K562 (cell line): Measurements from ENCODE around the gene AGPAT1. TPM values are rescaled to one million over a fixed set of nuclear protein-coding genes. Genes with fewer than 3 reads are reported as not detected.

ENCODE experiments used
- ATAC-seq: fragments of 200-7000 bp; cut with Tn5 transposase; 3 replicates; pipeline ENCODE4 v1.9.1; 2020; ENCODE audit warnings: moderate library complexity
- BruUV-seq: library from RNA; stranded (reverse); fragments of 400-500 nt; replicated peaks from 2 replicates; lab custom pipeline; 2021; lab: Mats Ljungman, UMichigan
- CTCF ChIA-PET: fragments of 300-600 bp; formaldehyde crosslinking; extraction: SDS; loops from one replicate; lab custom pipeline; 2021; ENCODE audit warnings: low intra/inter-chr PET ratio; lab: Yijun Ruan, JAX
- POLR2A ChIA-PET: fragments of 300-600, 350-650 bp; sonication (Branson Sonifier 250); formaldehyde crosslinking; extraction: SDS; loops from one replicate; lab custom pipeline; 2021; ENCODE audit warnings: antibody characterized with exemption, inconsistent platforms; lab: Yijun Ruan, JAX
- DNase-seq, 4 experiments: peaks; one replicate each; pipeline versions ENCODE4 v3.0.0 to v3.0.0-alpha.2; 2011 to 2018; ENCODE audit warnings: low spot score in 3 of 4, mixed read lengths in 3 of 4; ENCODE audit errors: extremely low read depth in 1 of 4
- FAIRE-seq: peaks from 2 replicates; lab custom pipeline; 2011; peaks lifted over from hg19 to GRCh38; lab: Jason Lieb, UNC
- H2AFZ ChIP-seq: 2 replicates; pipeline ENCODE4 v1.6.0; 2011; ENCODE audit warnings: low read depth, low read length, control low read depth, inconsistent platforms
- H3K27ac ChIP-seq: fragments of 200-600 bp; 3 replicates; pipeline ENCODE4 v1.8.0; 2011; ENCODE audit warnings: low read depth, mild to moderate bottlenecking, control low read depth, inconsistent platforms, low read length, moderate library complexity, mixed read lengths; ENCODE audit errors: extremely low read depth
- H3K27me3 ChIP-seq, 2 experiments: fragments of 300-600 bp in 1 of 2; 2 replicates in 1 of 2; 3 replicates in 1 of 2; pipeline versions ENCODE4 v1.6.0 to v1.8.0; 2011; ENCODE audit warnings: inconsistent platforms in 2 of 2, low read length in 2 of 2, mild to moderate bottlenecking in 1 of 2, mixed read lengths in 1 of 2, moderate library complexity in 1 of 2; ENCODE audit not compliant: control insufficient read depth in 2 of 2, insufficient read depth in 2 of 2
- H3K36me3 ChIP-seq: fragments of 300-600 bp; 3 replicates; pipeline ENCODE4 v1.8.0; 2011; ENCODE audit warnings: mild to moderate bottlenecking, low read length, inconsistent platforms; ENCODE audit not compliant: control insufficient read depth, insufficient read depth
- H3K4me1 ChIP-seq, 2 experiments: fragments of 200-600 bp in 1 of 2; replicated peaks in 1 of 2; 2 replicates in 1 of 2; 3 replicates in 1 of 2; pipeline versions ENCODE4 v1.5.1 to v1.8.0; 2011; ENCODE audit warnings: inconsistent platforms in 2 of 2, low read length in 2 of 2, mild to moderate bottlenecking in 1 of 2, mixed read lengths in 1 of 2, moderate library complexity in 1 of 2; ENCODE audit not compliant: control insufficient read depth in 2 of 2, insufficient read depth in 2 of 2
- H3K4me2 ChIP-seq: 2 replicates; pipeline ENCODE4 v1.6.1; 2011; ENCODE audit warnings: low read length, control low read depth, inconsistent platforms, mixed read lengths; ENCODE audit not compliant: insufficient read depth
- H3K4me3 ChIP-seq: fragments of 200-600 bp; sonication (generic), shearing (Covaris generic); 2 replicates; pipeline ENCODE4 v1.5.1; 2016; ENCODE audit warnings: control low read depth, inconsistent platforms
- H3K79me2 ChIP-seq: fragments of 200-600 bp; 3 replicates; pipeline ENCODE4 v1.8.0; 2011; ENCODE audit warnings: low read length, inconsistent platforms; ENCODE audit not compliant: control insufficient read depth, insufficient read depth
- H3K9ac ChIP-seq, 2 experiments: 2 replicates each; pipeline versions ENCODE4 v1.6.0 to v1.6.1; 2011; ENCODE audit warnings: low read depth in 2 of 2, low read length in 2 of 2, control low read depth in 1 of 2, inconsistent platforms in 1 of 2, mild to moderate bottlenecking in 1 of 2, mixed read lengths in 1 of 2; ENCODE audit not compliant: insufficient read depth in 1 of 2
- H3K9me1 ChIP-seq: one replicate; pipeline ENCODE4 v1.6.0; 2011; ENCODE audit warnings: inconsistent platforms, mild to moderate bottlenecking, low read length, moderate library complexity; ENCODE audit not compliant: control insufficient read depth, insufficient read depth
- H3K9me3 ChIP-seq: replicated peaks from 2 replicates; pipeline ENCODE4 v1.5.1; 2011; ENCODE audit warnings: low read depth, low read length, inconsistent platforms; ENCODE audit not compliant: control insufficient read depth, insufficient read depth
- H4K20me1 ChIP-seq: replicated peaks from 2 replicates; pipeline ENCODE4 v1.6.1; 2011; ENCODE audit warnings: low read length, inconsistent platforms, mixed read lengths; ENCODE audit not compliant: control insufficient read depth, insufficient read depth
- MEF2D ChIP-seq: conservative IDR thresholded peaks from 2 replicates; pipeline ENCODE4 v1.6.1; 2016; ENCODE audit warnings: low read depth, missing genetic modification characterization, missing compliant biosample characterization
- RBM39 ChIP-seq: fragments of 200-400 bp; formaldehyde crosslinking; optimal IDR thresholded peaks from 2 replicates; pipeline ENCODE3; 2018; ENCODE audit warnings: low read depth, low read length
- RFX1 ChIP-seq: fragments of 450-650 bp; IDR thresholded peaks from 2 replicates; pipeline ENCODE4 v1.6.1; 2016; ENCODE audit warnings: mild to moderate bottlenecking, moderate library complexity
- SAFB ChIP-seq: fragments of 200-400 bp; formaldehyde crosslinking; IDR thresholded peaks from 2 replicates; pipeline ENCODE4 v1.6.1; 2017; ENCODE audit warnings: low read depth, low read length, borderline replicate concordance
- SRF ChIP-seq, 2 experiments: fragments of 250-450, 450-650 bp in 1 of 2; sonication (Bioruptor Pico) in 1 of 2; sonication (generic) in 1 of 2; formaldehyde crosslinking; IDR thresholded peaks; 2 replicates each; pipeline versions ENCODE4 v1.5.0 to v1.5.1; 2020 to 2022; ENCODE audit warnings: mild to moderate bottlenecking in 1 of 2, missing genetic modification reagents in 1 of 2
- ZBTB5 ChIP-seq: fragments of 450-650 bp; IDR thresholded peaks from 2 replicates; pipeline ENCODE4 v1.6.1; 2017; ENCODE audit warnings: antibody characterized with exemption
- WGBS: fragments of 100-300 bp; shearing (Covaris generic); methylation state at CpG from one replicate; pipeline ENCODE4 v1.1.6; 2016; ENCODE audit warnings: low coverage, mixed read lengths; ENCODE audit not compliant: insufficient coverage; ENCODE audit errors: missing lambda C conversion rate; 5-methylcytosine and 5-hydroxymethylcytosine counted together
- in situ Hi-C: fragments of 300-500 bp; cut with MboI; formaldehyde crosslinking; loops from 4 replicates; pipeline ENCODE4 v1.15.0; 2018; ENCODE audit warnings: inconsistent platforms, mixed read lengths
- intact Hi-C: fragments of 100-400 bp; cut with micrococcal nuclease; formaldehyde crosslinking; loops from 2 replicates; pipeline ENCODE4 v1.14.2; 2022
- polyA plus RNA-seq, 8 experiments: library from polyadenylated mRNA; depleted of rRNA in 4 of 8; stranded (reverse) in 5 of 8; unstranded in 3 of 8; fragments of >200 nt; fragmentation: Nextera tagmentation in 2 of 8; fragmentation: Illumina TruSeq in 1 of 8; extraction: Ambion mirVana in 2 of 8; extraction: Trizol in 1 of 8; gene quantifications; 2 replicates each; pipeline versions ENCODE4 v1.2.1 to v1.2.3, GENCODE V29; 2011 to 2014; ENCODE audit warnings: inconsistent platforms in 1 of 8, missing spikeins in 1 of 8
- total RNA-seq, 7 experiments: library from RNA; depleted of rRNA in 6 of 7; stranded (reverse); fragments of >200 nt in 6 of 7; fragmentation: Illumina TruSeq in 2 of 7; extraction: Trizol in 2 of 7; gene quantifications; 2 replicates each; pipeline versions ENCODE4 v1.2.1 to v1.2.3, GENCODE V29; 2011 to 2021; ENCODE audit warnings: low replicate concordance in 1 of 7
- TF ChIP-seq, protein P1 (sequence below): fragments of 250-450 bp; sonication (Bioruptor Pico); IDR thresholded peaks from 2 replicates; pipeline ENCODE4 v1.8.0; 2022; ENCODE audit warnings: inconsistent platforms
- TF ChIP-seq, protein P2 (sequence below), 2 experiments: fragments of 200-800 bp in 1 of 2; sonication (Bioruptor generic) in 1 of 2; sonication (generic) in 1 of 2; formaldehyde crosslinking in 1 of 2; IDR thresholded peaks in 1 of 2; conservative IDR thresholded peaks in 1 of 2; 2 replicates each; pipeline versions ENCODE4 v1.5.0 to v1.6.1; 2016 to 2020; ENCODE audit warnings: missing compliant biosample characterization in 1 of 2, missing genetic modification characterization in 1 of 2, missing genetic modification reagents in 1 of 2
- TF ChIP-seq, protein P3 (sequence below): sonication (generic); formaldehyde crosslinking; IDR thresholded peaks from 2 replicates; pipeline ENCODE4 v1.8.0; 2022; ENCODE audit warnings: missing genetic modification reagents, mild to moderate bottlenecking, moderate library complexity, borderline replicate concordance

The AGPAT1 gene
- total and polyA plus RNA-seq, 9 of the 15 experiments (the other 6 are each of a cell fraction or from before 2014, with no cell fraction given), result 37.9 to 176 (median 69.4) TPM

DNA sequence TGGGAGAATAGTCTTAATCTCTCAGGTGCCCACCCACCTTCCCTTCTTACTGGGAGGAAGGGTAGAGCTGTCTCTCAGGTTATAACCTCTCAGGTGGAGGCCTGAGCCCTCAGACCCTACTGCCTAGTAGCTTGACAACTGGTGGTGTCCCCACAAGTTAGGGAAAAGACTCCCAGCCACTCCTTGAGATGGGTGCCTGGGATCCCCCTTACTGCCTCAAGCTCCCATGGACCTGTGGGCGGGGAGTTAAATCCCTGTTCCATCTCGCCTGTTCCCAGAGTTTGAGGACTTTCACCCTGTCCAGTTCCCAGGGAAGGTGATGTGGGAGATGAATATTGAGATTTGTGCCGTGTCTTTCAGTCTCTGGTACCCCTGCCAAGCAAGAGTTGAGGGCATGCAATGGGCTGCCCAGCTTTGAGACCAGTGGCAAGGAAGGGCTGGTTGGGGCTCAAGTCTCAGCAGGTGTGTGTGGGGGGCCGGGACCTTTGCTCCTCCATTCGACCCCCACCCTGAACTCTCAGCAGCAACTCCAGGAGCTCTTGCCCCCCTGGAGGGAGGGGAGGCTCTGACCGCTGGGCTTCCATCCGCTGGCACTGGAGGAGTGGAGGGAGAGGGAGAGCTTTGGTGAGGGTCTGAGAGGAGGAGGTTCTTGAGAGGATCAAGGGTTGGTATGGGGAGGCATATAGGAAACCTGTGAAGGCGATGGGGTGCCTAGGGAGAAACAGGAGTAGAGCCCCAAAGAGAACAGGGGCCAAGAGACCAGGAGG, 15.2 kb upstream of the AGPAT1 start (continued):
- TF ChIP-seq, protein P1, sequence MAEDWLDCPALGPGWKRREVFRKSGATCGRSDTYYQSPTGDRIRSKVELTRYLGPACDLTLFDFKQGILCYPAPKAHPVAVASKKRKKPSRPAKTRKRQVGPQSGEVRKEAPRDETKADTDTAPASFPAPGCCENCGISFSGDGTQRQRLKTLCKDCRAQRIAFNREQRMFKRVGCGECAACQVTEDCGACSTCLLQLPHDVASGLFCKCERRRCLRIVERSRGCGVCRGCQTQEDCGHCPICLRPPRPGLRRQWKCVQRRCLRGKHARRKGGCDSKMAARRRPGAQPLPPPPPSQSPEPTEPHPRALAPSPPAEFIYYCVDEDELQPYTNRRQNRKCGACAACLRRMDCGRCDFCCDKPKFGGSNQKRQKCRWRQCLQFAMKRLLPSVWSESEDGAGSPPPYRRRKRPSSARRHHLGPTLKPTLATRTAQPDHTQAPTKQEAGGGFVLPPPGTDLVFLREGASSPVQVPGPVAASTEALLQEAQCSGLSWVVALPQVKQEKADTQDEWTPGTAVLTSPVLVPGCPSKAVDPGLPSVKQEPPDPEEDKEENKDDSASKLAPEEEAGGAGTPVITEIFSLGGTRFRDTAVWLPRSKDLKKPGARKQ (CRISPR knock-in tag), result no peak
- no peak for TF ChIP-seq SAFB

DNA sequence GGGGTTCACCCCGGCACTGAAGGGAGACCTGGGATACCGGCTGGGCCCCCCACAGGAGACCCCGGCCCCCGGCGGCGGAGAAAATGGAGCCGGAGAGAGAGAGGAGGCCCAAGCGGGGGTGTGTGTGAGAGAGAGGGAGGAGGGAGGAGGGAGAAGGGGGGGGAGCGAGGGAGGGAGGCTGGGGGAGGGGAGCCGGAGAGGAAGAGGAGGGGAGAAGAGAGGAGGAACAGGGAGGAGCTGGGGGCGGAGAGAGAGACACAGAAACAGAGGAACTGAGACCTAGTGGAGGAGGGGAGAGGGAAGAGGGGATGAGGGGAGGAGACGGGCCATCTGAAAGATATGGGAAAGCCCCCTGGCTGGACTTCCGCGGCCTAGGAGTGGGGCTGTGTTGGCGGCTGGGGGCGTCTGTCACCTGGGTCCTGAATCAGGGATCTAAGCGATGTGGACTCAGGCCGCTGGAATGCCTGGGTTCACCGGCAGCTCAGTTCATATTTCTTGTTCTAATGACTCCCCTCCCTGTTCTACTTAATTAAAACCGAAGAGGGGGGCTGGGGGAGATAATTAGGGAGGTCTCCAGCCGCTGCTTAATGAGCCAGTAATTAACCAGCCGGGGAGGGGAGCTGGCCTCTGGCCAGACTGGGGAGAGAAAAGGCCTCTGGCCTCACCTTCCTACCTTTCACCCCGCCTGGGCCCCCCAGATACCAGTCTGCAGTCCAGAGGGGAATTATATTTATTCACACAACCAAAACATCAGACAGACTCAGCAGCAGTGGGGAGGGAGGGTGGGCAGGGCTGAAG, 14.4 kb upstream of the AGPAT1 start, which contains the start of gene PBX2:
Gene PBX2, minus strand, starts transcription at position 149 of the 798 bp plus-strand sequence. CDS start 287 bp downstream, outside the sequence.
- ChIA-PET POLR2A (interaction anchor here (0.6 to 2.5 kb wide), 10 partner anchors 8 to 782 kb away, joined by 3 to 10 read pairs (median 4); partner anchors contain the start of gene FKBPL), CTCF (no interaction called here)
- DNase-seq (peak; percentile 85 to 98 (median 90)), FAIRE-seq (peak; percentile 87), ATAC-seq (peak; percentile 72)
- intact Hi-C loops (loop anchor here (10.0 kb wide), 1 partner anchor 285 kb away; the partner anchor contains the start of gene ZBTB12), in situ Hi-C loops (no loop called here)
- Histone ChIP-seq H3K9me3 (no peaks in the 10 kb centered on the region), H3K27me3 (no peaks in the 10 kb centered on the region), H3K36me3 (peaks cover 33% of the 10 kb centered on the region; the same call in 2 of the 3 replicates), H3K9me1 (no peaks in the 10 kb centered on the region), H3K27ac (peak within 1 kb of the TSS; percentile 93), H3K9ac (peak within 1 kb of the TSS; percentile 89 to 95), H3K4me2 (peak within 1 kb of the TSS; percentile 96), H3K4me3 (peak within 1 kb of the TSS; percentile 79), H2AFZ (peak within 1 kb of the TSS; percentile 63), H4K20me1 (no peaks in the 10 kb centered on the region), H3K79me2 (peaks cover 63% of the 10 kb centered on the region), H3K4me1 (peaks cover 72 to 77% of the 10 kb centered on the region in 2 experiments)
- TSS peak; percentile 92 for BruUV-seq
- WGBS, result 2% methylated on average over 11 of the region's 23 CpGs
- TF ChIP-seq, protein P2, sequence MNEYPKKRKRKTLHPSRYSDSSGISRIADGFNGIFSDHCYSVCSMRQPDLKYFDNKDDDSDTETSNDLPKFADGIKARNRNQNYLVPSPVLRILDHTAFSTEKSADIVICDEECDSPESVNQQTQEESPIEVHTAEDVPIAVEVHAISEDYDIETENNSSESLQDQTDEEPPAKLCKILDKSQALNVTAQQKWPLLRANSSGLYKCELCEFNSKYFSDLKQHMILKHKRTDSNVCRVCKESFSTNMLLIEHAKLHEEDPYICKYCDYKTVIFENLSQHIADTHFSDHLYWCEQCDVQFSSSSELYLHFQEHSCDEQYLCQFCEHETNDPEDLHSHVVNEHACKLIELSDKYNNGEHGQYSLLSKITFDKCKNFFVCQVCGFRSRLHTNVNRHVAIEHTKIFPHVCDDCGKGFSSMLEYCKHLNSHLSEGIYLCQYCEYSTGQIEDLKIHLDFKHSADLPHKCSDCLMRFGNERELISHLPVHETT (CRISPR knock-in tag; conservative IDR thresholded peaks at IDR 0.05 in 1 of 2, IDR thresholded peaks at IDR 0.05 in 1 of 2), result peak in 1 of 2 experiments; percentile 45; a peak in 1 of 4 replicates
- TF ChIP-seq SRF (CRISPR knock-in tag; IDR thresholded peaks at IDR 0.05) (peak in 1 of 2 experiments; percentile 29; a peak in 1 of 4 replicates), RFX1 (no peak), ZBTB5 (no peak), RBM39 (peak; percentile 75), MEF2D (no peak)
- TF ChIP-seq, protein P3, sequence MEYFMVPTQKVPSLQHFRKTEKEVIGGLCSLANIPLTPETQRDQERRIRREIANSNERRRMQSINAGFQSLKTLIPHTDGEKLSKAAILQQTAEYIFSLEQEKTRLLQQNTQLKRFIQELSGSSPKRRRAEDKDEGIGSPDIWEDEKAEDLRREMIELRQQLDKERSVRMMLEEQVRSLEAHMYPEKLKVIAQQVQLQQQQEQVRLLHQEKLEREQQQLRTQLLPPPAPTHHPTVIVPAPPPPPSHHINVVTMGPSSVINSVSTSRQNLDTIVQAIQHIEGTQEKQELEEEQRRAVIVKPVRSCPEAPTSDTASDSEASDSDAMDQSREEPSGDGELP (CRISPR knock-in tag), result peak; percentile 39; the same call in 1 of the 2 replicates
